HepG2 (cell line): Measurements from ENCODE around the gene TMC2. TPM values are rescaled to one million over a fixed set of nuclear protein-coding genes. Genes with fewer than 3 reads are reported as not detected.

Source experiments
- ADNP ChIP-seq: sonication (generic); formaldehyde crosslinking; IDR thresholded peaks from 2 replicates; pipeline ENCODE4 v1.4.0; 2020; ENCODE audit warnings: missing genetic modification reagents
- BRD4 ChIP-seq: sonication (generic); formaldehyde crosslinking; IDR thresholded peaks from 2 replicates; pipeline ENCODE4 v1.4.0; 2020; ENCODE audit warnings: missing genetic modification reagents
- DZIP1 ChIP-seq: sonication (generic); formaldehyde crosslinking; IDR thresholded peaks from 2 replicates; pipeline ENCODE4 v1.5.0; 2020; ENCODE audit warnings: mild to moderate bottlenecking, missing genetic modification reagents
- FOSL2 ChIP-seq: sonication (generic); formaldehyde crosslinking; IDR thresholded peaks from 2 replicates; pipeline ENCODE4 v1.4.0; 2020; ENCODE audit warnings: missing genetic modification reagents
- GZF1 ChIP-seq: sonication (generic); formaldehyde crosslinking; IDR thresholded peaks from 2 replicates; pipeline ENCODE4 v1.5.1; 2020; ENCODE audit warnings: mild to moderate bottlenecking, missing genetic modification reagents
- KLF13 ChIP-seq: sonication (generic); formaldehyde crosslinking; IDR thresholded peaks from 2 replicates; pipeline ENCODE4 v1.4.0; 2020; ENCODE audit warnings: mild to moderate bottlenecking, missing genetic modification reagents
- KLF9 ChIP-seq: IDR thresholded peaks from 2 replicates; pipeline ENCODE4 v1.6.1; 2016; ENCODE audit warnings: low read depth
- MXD4 ChIP-seq: IDR thresholded peaks from 2 replicates; pipeline ENCODE4 v1.6.1; 2016; ENCODE audit warnings: mild to moderate bottlenecking, missing biosample characterization, missing genetic modification reagents
- SALL2 ChIP-seq: sonication (generic); formaldehyde crosslinking; IDR thresholded peaks from 2 replicates; pipeline ENCODE4 v1.8.1; 2023; ENCODE audit warnings: mild to moderate bottlenecking, missing genetic modification reagents, inconsistent platforms
- ZFX ChIP-seq: sonication (generic); formaldehyde crosslinking; IDR thresholded peaks from 2 replicates; pipeline ENCODE4 v1.4.0; 2020; ENCODE audit warnings: mild to moderate bottlenecking, low read depth, missing genetic modification reagents, moderate library complexity
- ZIK1 ChIP-seq: sonication (generic); formaldehyde crosslinking; IDR thresholded peaks from 2 replicates; pipeline ENCODE4 v1.5.0; 2020; ENCODE audit warnings: mild to moderate bottlenecking, low read depth, missing genetic modification reagents, borderline replicate concordance
- ZKSCAN1 ChIP-seq: fragments of 150-350 bp; IDR thresholded peaks from 2 replicates; pipeline ENCODE4 v1.6.1; 2014; ENCODE audit warnings: low read length
- ZNF121 ChIP-seq: sonication (generic); formaldehyde crosslinking; IDR thresholded peaks from 2 replicates; pipeline ENCODE4 v1.5.0; 2020; ENCODE audit warnings: mild to moderate bottlenecking, missing genetic modification reagents
- ZNF501 ChIP-seq: sonication (generic); formaldehyde crosslinking; IDR thresholded peaks from 2 replicates; pipeline ENCODE4 v1.5.1; 2020; ENCODE audit warnings: mild to moderate bottlenecking, moderate library complexity, missing genetic modification reagents
- ZNF597 ChIP-seq: sonication (generic); formaldehyde crosslinking; IDR thresholded peaks from 2 replicates; pipeline ENCODE4 v1.5.0; 2020; ENCODE audit warnings: missing genetic modification reagents
- ZNF792 ChIP-seq: IDR thresholded peaks from 2 replicates; pipeline ENCODE4 v1.6.1; 2016
- ZNF878 ChIP-seq: sonication (generic); formaldehyde crosslinking; IDR thresholded peaks from 2 replicates; pipeline ENCODE4 v1.8.1; 2023; ENCODE audit warnings: mild to moderate bottlenecking, missing genetic modification reagents, moderate library complexity
- ZSCAN25 ChIP-seq: sonication (generic); formaldehyde crosslinking; IDR thresholded peaks from 2 replicates; pipeline ENCODE4 v1.8.0; 2022; ENCODE audit warnings: mild to moderate bottlenecking, missing genetic modification reagents
- ZSCAN9 ChIP-seq: IDR thresholded peaks from 2 replicates; pipeline ENCODE4 v1.6.1; 2016; ENCODE audit warnings: borderline replicate concordance
- polyA plus RNA-seq, 8 experiments: library from polyadenylated mRNA; depleted of rRNA in 3 of 8; stranded (reverse) in 7 of 8; unstranded in 1 of 8; fragments of >200 nt; fragmentation: Illumina TruSeq in 4 of 8; extraction: Trizol in 4 of 8; gene quantifications; 2 replicates each; pipeline versions ENCODE4 v1.2.1 to v1.2.3, GENCODE V29; 2011 to 2016; ENCODE audit warnings: low read depth in 4 of 8, missing spikeins in 1 of 8, mixed read lengths in 1 of 8; ENCODE audit not compliant: insufficient read depth in 1 of 8
- total RNA-seq, 5 experiments: library from RNA; depleted of rRNA; stranded (reverse); fragments of >200 nt; fragmentation: Illumina TruSeq; extraction: Trizol; gene quantifications; 2 replicates each; pipeline ENCODE4 v1.2.3, GENCODE V29; 2016; ENCODE audit warnings: low read depth in 1 of 5
- TF ChIP-seq, protein P1 (sequence below): sonication (generic); formaldehyde crosslinking; conservative IDR thresholded peaks from 2 replicates; pipeline ENCODE4 v1.4.0; 2020; ENCODE audit warnings: mild to moderate bottlenecking, missing genetic modification reagents, moderate library complexity
- TF ChIP-seq, protein P2 (sequence below): sonication (generic); formaldehyde crosslinking; IDR thresholded peaks from 2 replicates; pipeline ENCODE4 v1.8.0; 2023; ENCODE audit warnings: mild to moderate bottlenecking, missing genetic modification reagents
- TF ChIP-seq, protein P3 (sequence below): IDR thresholded peaks from 2 replicates; pipeline ENCODE4 v1.6.1; 2012; ENCODE audit warnings: inconsistent platforms

The TMC2 gene
- total and polyA plus RNA-seq, 2 of the 13 experiments (the other 11 are each of a cell fraction or from before 2014, with no cell fraction given), result not detected

GRCh38 chr20:2652724-2653555 lies 116.6 kb downstream of the TMC2 start (continued):
- TF ChIP-seq DZIP1 (CRISPR knock-in tag) (peak; percentile 95; the same call in 1 of the 2 replicates), SALL2 (CRISPR knock-in tag) (peak; percentile 96), ZFX (peak; percentile 74), ADNP (no peak), ZNF501 (CRISPR knock-in tag) (peak; percentile 95), GZF1 (CRISPR knock-in tag) (no peak), ZNF597 (CRISPR knock-in tag) (peak; percentile 23; the same call in 1 of the 2 replicates), ZNF878 (CRISPR knock-in tag) (0 out of 2 replicates have a peak, but pooled peaks have one; percentile 30), FOSL2 (CRISPR knock-in tag) (0 out of 2 replicates have a peak, but pooled peaks have one; percentile 20), MXD4 (peak; percentile 96), BRD4 (CRISPR knock-in tag) (peak; percentile 46; the same call in 1 of the 2 replicates), KLF13 (CRISPR knock-in tag) (0 out of 2 replicates have a peak, but pooled peaks have one; percentile 58), ZNF792 (CRISPR knock-in tag) (peak; percentile 30; the same call in 1 of the 2 replicates), KLF9 (CRISPR knock-in tag) (peak; percentile 28; the same call in 1 of the 2 replicates), ZSCAN25 (peak; percentile 28; the same call in 1 of the 2 replicates), ZKSCAN1 (no peak), ZNF121 (CRISPR knock-in tag) (no peak), ZIK1 (CRISPR knock-in tag) (peak; percentile 83; the same call in 1 of the 2 replicates), ZSCAN9 (CRISPR knock-in tag) (peak; percentile 21; the same call in 1 of the 2 replicates)
- TF ChIP-seq, protein P1, sequence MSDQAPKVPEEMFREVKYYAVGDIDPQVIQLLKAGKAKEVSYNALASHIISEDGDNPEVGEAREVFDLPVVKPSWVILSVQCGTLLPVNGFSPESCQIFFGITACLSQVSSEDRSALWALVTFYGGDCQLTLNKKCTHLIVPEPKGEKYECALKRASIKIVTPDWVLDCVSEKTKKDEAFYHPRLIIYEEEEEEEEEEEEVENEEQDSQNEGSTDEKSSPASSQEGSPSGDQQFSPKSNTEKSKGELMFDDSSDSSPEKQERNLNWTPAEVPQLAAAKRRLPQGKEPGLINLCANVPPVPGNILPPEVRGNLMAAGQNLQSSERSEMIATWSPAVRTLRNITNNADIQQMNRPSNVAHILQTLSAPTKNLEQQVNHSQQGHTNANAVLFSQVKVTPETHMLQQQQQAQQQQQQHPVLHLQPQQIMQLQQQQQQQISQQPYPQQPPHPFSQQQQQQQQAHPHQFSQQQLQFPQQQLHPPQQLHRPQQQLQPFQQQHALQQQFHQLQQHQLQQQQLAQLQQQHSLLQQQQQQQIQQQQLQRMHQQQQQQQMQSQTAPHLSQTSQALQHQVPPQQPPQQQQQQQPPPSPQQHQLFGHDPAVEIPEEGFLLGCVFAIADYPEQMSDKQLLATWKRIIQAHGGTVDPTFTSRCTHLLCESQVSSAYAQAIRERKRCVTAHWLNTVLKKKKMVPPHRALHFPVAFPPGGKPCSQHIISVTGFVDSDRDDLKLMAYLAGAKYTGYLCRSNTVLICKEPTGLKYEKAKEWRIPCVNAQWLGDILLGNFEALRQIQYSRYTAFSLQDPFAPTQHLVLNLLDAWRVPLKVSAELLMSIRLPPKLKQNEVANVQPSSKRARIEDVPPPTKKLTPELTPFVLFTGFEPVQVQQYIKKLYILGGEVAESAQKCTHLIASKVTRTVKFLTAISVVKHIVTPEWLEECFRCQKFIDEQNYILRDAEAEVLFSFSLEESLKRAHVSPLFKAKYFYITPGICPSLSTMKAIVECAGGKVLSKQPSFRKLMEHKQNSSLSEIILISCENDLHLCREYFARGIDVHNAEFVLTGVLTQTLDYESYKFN (CRISPR knock-in tag), result 0 out of 2 replicates have a peak, but pooled peaks have one; percentile 22
- TF ChIP-seq, protein P2, sequence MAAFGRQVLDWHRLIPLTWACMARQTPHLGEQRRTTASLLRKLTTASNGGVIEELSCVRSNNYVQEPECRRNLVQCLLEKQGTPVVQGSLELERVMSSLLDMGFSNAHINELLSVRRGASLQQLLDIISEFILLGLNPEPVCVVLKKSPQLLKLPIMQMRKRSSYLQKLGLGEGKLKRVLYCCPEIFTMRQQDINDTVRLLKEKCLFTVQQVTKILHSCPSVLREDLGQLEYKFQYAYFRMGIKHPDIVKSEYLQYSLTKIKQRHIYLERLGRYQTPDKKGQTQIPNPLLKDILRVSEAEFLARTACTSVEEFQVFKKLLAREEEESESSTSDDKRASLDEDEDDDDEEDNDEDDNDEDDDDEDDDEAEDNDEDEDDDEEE (CRISPR knock-in tag), result peak; percentile 92
- TF ChIP-seq, protein P3, sequence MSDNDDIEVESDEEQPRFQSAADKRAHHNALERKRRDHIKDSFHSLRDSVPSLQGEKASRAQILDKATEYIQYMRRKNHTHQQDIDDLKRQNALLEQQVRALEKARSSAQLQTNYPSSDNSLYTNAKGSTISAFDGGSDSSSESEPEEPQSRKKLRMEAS, result peak; percentile 97
